HG03103 (cell line): Measurements from ENCODE around the gene PTPRN2.
"Not testable (repeated sequence)": the region's sequence is repeated elsewhere in the genome, so short reads cannot be mapped to it uniquely, and the experiment has no call there.

ENCODE experiments used
- ATAC-seq: cut with Tn5 transposase; IDR thresholded peaks from one replicate; pipeline ENCODE4 v1.9.1; 2021; ENCODE audit warnings: low read depth; ENCODE audit not compliant: unreplicated experiment

The PTPRN2 gene

DNA sequence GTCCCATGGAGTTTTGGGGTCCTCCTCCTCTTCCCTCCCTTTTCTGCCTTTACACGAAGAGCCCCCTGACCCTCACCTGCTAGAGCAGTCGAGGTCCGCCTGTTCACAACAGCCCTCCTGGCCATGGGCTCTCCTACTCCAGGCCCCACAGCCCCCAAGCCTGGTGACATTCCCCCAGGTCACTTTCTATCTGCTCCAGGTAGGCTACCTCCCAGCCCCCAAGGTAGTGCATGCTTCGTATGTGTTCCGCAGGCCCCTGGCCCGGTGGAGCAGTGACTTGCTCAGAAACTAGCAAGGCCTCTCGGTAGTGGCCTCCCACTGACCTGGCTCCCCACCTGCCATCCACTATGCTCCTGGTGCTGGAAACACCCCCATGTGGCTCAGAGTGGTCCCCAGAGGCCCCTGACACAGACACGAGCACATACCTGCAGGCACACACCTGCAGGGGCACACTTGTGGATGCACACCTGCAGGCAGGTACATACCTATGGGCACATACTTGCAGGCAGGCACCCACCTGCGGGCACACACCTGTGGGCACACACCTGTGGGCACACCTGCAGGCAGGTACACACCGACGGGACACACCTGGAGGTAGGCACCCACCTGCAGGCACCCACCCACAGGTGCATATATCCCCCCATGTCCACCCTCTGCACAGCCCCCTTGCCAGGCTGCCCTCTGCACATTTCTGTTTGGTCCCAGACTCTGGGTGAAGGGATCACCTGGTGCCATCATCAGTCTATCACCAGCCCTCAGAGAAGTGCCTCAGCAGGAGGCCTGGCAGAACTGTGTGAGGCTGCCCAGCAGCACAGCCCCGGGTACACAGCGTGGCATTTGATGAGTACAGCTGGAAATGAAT lies 322.5 kb downstream of the PTPRN2 start:
- ATAC-seq, result no peak

DNA sequence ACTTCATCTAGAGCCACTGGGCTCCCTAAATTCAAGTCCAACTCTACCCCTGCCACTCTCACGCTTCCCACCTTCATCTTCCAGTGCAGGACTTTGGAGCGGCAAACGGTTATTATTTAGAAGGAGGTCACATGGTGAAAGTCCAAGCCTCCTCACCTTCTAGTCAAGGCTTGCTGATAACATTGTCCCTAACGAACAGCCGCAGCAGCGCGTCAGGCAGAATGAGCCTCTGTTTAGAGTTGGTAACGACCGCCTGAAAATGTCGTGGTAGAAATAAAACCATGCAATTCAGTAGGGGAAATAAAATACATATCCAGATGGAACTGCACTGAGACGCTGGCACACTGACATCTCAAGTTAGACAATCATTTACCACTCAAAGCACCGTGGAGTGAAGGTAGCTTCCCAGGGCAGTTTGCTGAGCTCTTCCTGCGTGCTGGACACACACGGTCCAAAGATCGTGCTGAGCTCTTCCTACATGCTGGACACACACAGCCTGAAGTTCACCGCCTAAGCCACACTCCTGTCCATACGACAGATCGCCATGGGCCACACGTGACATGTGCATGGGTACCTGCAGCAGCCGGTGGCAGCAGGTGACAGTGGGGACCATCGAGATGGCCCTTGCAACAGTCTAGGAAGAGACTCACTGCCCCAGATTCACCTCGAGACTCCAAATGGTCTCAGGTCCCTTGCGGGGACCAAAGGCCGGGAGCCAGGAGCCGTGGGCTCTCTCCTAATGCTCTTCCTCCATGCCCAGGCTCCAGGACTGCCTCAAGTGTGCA lies 323.5 kb downstream of the PTPRN2 start:
- ATAC-seq, result no peak

GRCh38 chr7:158263110-158263963 lies 324.3 kb downstream of the PTPRN2 start:
- no peak for ATAC-seq

- ATAC-seq, result no peak
These were observed 325.1 kb downstream of the PTPRN2 start for GRCh38 chr7:158262284-158263109.

- no peak for ATAC-seq
These were observed 326.0 kb downstream of the PTPRN2 start for GRCh38 chr7:158261362-158262235.

DNA sequence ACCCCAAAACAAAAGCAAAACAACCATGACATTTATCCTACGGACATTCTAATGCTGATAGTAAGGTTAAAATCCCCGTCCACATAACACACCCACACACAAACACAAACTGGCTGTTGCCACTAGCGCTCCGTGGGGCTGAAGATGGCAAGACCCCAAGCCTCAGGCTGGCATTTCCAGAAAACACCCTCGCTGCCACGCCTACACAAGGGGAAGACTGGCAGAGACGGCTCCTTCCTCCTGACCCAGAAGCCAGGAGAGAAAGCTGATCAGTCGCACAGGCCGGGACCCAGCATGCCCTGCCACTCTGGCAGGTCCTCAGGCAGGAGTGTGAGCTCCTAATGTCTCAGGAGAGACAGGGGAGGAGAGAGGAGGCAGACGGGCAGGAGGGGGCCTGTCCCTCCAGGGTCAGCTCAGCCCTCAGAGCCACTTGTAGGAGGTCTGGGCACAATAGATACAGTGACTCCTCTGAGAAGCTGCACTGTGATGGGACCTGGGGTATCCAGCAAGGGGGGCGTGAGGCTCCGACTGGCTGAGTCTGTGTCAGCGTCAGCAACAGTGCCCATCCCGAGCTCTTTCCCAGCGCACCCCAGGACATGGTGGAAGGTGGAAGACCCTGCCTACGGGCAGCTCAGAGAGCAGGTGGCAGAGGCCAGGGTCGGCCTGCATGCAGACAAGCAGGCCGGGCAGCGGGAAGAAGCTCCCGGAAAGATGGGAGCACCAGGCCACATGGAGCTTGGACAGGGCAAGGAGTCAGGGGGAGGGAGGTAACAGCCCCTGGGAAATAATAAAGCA lies 326.9 kb downstream of the PTPRN2 start:
- no peak for ATAC-seq

DNA sequence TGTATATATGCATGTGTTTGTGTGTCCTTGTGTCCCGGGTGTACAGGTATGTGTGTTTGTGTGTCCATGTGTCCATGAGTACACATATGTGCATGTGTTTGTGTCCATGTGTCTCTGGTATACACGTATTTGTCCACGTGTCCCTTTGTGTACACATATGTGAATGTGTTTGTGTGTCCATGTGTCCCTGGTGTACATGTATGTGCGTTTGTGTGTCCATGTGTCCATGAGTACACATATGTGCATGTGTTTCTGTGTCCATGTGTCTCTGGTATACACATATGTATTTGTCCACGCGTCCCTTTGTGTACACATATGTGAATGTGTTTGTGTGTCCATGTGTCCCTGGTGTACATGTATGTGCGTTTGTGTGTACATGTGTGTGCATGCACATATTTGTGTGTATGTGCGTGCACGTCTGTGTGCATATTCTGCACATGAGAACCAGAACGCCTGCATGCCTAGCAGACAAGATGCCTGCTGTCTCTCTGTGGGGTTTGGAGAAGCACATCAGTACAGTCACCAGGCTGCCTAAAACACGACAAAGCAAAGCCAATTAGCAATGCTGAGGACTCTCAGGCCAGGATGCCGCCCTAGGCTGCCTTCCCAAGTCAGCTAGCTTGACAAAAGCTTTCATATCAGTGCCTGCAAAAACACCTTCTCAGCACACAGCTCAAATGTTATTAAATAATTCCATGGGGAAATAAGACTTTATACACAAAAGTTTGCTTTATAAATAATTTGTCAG lies 327.8 kb downstream of the PTPRN2 start:
- ATAC-seq, result no peak

- ATAC-seq, result no peak
These were observed 328.5 kb downstream of the PTPRN2 start for GRCh38 chr7:158259141-158259540.

DNA sequence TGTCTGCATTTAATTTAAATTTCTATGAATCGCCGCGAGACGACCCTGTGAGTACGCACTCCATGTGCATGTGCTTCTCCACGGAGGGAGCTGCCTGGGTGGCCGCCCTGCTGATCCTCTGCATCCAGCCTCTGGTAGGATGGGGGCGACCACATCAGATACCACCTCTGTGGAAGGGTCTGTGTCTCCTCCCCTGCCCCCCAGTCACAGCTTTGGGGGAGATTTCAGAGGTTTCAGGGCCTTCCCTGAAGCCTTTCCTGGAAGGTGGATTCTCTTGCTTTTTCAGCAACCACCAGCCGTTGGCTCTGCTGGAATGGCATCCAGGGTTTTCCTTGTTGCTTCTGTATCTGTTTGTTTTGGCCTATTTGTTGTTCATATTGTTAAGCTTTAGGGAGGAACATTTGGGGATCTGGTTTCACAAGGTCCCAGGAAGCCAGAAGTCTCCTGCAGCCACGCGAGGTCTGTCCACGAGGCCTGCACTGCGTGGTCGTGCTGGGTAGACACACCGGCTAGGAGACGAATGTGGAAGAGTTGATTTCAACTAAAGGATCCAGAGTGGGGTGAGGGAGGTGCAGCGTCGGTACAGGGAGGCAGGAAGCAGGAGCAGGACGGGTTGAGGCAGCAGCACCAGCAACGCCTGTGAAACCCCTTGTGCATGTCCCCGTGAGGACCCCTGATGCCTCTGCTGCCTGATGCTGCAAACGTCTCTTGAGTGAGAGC lies 329.1 kb downstream of the PTPRN2 start:
- ATAC-seq, result no peak

- ATAC-seq, result no peak
These were observed 329.9 kb downstream of the PTPRN2 start for GRCh38 chr7:158257516-158258410.

GRCh38 chr7:158257001-158257400 lies 330.6 kb downstream of the PTPRN2 start:
- ATAC-seq, result no peak

DNA sequence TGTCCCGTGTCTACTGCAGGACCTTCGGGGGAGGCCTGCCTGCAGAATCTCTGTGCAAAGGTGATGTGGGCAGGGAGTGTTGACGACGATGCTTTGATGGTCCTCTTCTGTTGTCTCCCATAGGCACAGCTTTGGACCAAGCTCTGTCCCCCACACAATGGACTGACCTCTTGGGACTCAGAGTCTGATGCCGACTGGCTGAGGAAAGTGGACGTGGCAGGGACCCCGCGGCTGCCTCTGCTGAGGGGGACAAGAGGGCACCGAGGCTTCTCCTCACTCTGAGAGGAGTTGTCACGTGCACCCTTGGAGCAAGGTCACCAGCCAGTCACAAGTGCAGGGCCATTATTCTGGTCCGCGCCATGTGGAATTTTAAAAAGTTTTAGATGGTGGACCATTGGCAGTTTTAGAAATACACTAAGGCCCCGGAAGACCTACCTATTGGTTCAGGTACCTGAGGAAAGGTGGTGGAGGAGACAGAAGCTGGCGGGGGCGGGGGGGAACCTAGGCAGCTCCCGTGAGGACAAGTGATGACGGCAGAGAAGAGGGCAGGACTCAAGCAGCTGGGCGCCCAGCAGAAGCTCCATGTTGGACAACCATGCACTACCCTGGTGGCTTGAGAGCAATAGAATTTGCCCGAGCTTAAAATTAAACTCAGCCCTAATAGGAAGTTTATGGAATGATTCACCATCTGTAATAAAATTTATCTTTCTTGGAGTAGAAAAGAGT lies 331.4 kb downstream of the PTPRN2 start:
- no peak for ATAC-seq

- ATAC-seq, result no peak
These were observed 332.1 kb downstream of the PTPRN2 start for GRCh38 chr7:158255558-158255957.

DNA sequence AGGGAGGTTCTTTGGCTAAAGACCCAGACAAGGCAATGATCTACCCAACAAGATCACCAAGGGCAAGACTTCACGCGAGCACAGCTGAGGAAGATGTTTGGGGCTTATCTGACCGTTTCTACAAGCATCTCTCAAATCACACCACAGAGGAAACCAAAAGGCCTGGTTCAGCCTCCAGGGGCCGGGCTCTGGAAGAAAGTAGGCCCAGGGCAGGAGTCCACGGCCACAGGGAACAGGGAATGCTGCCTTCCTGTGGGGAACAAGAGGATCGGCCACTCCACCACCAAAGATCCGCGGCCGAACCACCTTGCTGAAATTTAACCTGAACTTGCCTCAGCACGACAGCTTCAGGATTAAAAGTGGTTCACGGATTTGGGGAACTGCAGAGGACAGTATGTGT lies 332.5 kb downstream of the PTPRN2 start:
- ATAC-seq, result no peak

DNA sequence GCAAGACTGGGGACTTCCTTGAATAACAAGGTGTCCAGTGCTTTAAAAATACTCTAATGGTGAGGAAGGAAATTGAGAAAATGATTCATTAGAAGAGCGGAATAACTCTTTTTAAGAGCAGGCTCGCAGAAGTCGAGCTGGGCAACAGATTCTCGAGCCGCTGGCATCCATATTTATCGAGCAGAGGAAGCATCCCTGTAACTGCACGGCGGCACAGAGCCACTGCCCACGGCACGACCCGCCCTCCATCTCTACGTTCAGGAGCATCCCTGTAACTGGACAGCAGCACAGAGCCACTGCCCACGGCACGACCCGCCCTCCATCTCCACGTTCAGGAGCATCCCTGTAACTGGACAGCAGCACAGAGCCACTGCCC lies 334.0 kb downstream of the PTPRN2 start:
- ATAC-seq, result not testable (repeated sequence)
